ENCODE data around the gene PCIF1. TPM values are rescaled to one million over a fixed set of nuclear protein-coding genes. Genes with fewer than 3 reads are reported as not detected.

Gene PCIF1
- total RNA-seq, 1 donor from 2014 or later, result 9.5 TPM

- no peaks in the 10 kb centered on the region for H3K36me3 ChIP-seq
- Mint-ChIP-seq H3K4me3 (peak overlapping the region; percentile 95), H3K4me1 (peaks cover 13% of the 10 kb centered on the region), H3K27ac (no peak overlapping the region), H3K27me3 (ENCODE audit: insufficient read depth, low read depth) (peaks cover 3% of the 10 kb centered on the region), H3K36me3 (no peaks in the 10 kb centered on the region), H3K9me3 (no peaks in the 10 kb centered on the region)
- peak overlapping the region; percentile 100 for H3K27ac ChIP-seq
- H3K4me1 ChIP-seq, result peaks cover 14% of the 10 kb centered on the region
- H3K79me2 ChIP-seq (ENCODE audit: low read depth), result peaks cover 8% of the 10 kb centered on the region
- DNase-seq (ENCODE audit: low spot score), result no peak
- TF ChIP-seq EZH2 (IDR thresholded peaks at IDR 0.05) (no peak), CTCF (IDR thresholded peaks at IDR 0.05) (no peak), EZH2phosphoT487 (IDR thresholded peaks at IDR 0.05) (no peak)
- H3K27me3 ChIP-seq, result no peaks in the 10 kb centered on the region
- H4K20me1 ChIP-seq (ENCODE audit: low read depth), result no peaks in the 10 kb centered on the region
- peak overlapping the region; percentile 90 for H3K4me2 ChIP-seq
- H3K9ac ChIP-seq, result peak overlapping the region; percentile 100
- peak overlapping the region; percentile 88 for H3K4me3 ChIP-seq
- H3K9me3 ChIP-seq (ENCODE audit: low read depth), result no peaks in the 10 kb centered on the region
- peaks cover 31% of the 10 kb centered on the region for H3F3A ChIP-seq (ENCODE audit: low read depth)
- H2AFZ ChIP-seq (replicated peaks), result peak overlapping the region; percentile 64
Observed at GRCh38 chr20:45971425-45971674, 36.9 kb downstream of the PCIF1 start.

- H4K20me1 ChIP-seq (ENCODE audit: low read depth), result no peaks in the 10 kb centered on the region
- H3K4me3 ChIP-seq, result peak within 1 kb of the TSS; percentile 88
- peaks cover 14% of the 10 kb centered on the region for H3K4me1 ChIP-seq
- no peaks in the 10 kb centered on the region for H3K27me3 ChIP-seq
- H3K4me1 Mint-ChIP-seq, result peaks cover 13% of the 10 kb centered on the region
- peaks cover 31% of the 10 kb centered on the region for H3F3A ChIP-seq (ENCODE audit: low read depth)
- no peak for TF ChIP-seq EZH2 (IDR thresholded peaks at IDR 0.05)
- TF ChIP-seq CTCF (IDR thresholded peaks at IDR 0.05), result peak; percentile 39
- no peaks in the 10 kb centered on the region for H3K36me3 ChIP-seq
- H3K27ac Mint-ChIP-seq, result peak within 1 kb of the TSS; percentile 100
- peaks cover 3% of the 10 kb centered on the region for H3K27me3 Mint-ChIP-seq (ENCODE audit: insufficient read depth, low read depth)
- no peaks in the 10 kb centered on the region for H3K36me3 Mint-ChIP-seq
- DNase-seq (ENCODE audit: low spot score), result peak; percentile 98
- H3K9ac ChIP-seq, result peak within 1 kb of the TSS; percentile 100
- H3K9me3 ChIP-seq (ENCODE audit: low read depth), result no peaks in the 10 kb centered on the region
- H2AFZ ChIP-seq (replicated peaks), result peak within 1 kb of the TSS; percentile 97
- peak within 1 kb of the TSS; percentile 95 for H3K4me3 Mint-ChIP-seq
- H3K9me3 Mint-ChIP-seq, result no peaks in the 10 kb centered on the region
- peaks cover 8% of the 10 kb centered on the region for H3K79me2 ChIP-seq (ENCODE audit: low read depth)
- peak within 1 kb of the TSS; percentile 90 for H3K4me2 ChIP-seq
- peak within 1 kb of the TSS; percentile 100 for H3K27ac ChIP-seq
Observed at GRCh38 chr20:45971675-45972499, 37.4 kb downstream of the PCIF1 start, which contains the start of gene ZNF335. TSS of gene ZNF335 (minus strand) at chr20:45972203. CDS start at chr20:45971410, 793 bp downstream.

GRCh38 chr20:45972500-45973183 lies 38.2 kb downstream of the PCIF1 start:
- TF ChIP-seq EZH2 (IDR thresholded peaks at IDR 0.05) (no peak), EZH2phosphoT487 (IDR thresholded peaks at IDR 0.05) (no peak), CTCF (IDR thresholded peaks at IDR 0.05) (no peak)
- Mint-ChIP-seq H3K27me3 (ENCODE audit: insufficient read depth, low read depth) (peaks cover 3% of the 10 kb centered on the region), H3K9me3 (no peaks in the 10 kb centered on the region), H3K4me1 (peaks cover 13% of the 10 kb centered on the region), H3K27ac (peak overlapping the region; percentile 100), H3K36me3 (no peaks in the 10 kb centered on the region), H3K4me3 (peak overlapping the region; percentile 95)
- Histone ChIP-seq H3K4me3 (peak overlapping the region; percentile 88), H3K4me2 (peak overlapping the region; percentile 90), H3K79me2 (ENCODE audit: low read depth) (peaks cover 8% of the 10 kb centered on the region), H3K9ac (peak overlapping the region; percentile 100), H3K27me3 (no peaks in the 10 kb centered on the region), H2AFZ (replicated peaks) (no peak overlapping the region), H3K9me3 (ENCODE audit: low read depth) (no peaks in the 10 kb centered on the region), H3K4me1 (peaks cover 14% of the 10 kb centered on the region), H3K27ac (no peak overlapping the region), H3K36me3 (no peaks in the 10 kb centered on the region), H4K20me1 (ENCODE audit: low read depth) (no peaks in the 10 kb centered on the region), H3F3A (ENCODE audit: low read depth) (peaks cover 31% of the 10 kb centered on the region)
- no peak for DNase-seq (ENCODE audit: low spot score)
